GM12801 (cell line): ENCODE results near the gene RAET1G.

Experiments used
- CTCF ChIP-seq: IDR thresholded peaks from one replicate; pipeline ENCODE4 v1.5.1; 2011; ENCODE audit warnings: control low read depth; ENCODE audit not compliant: insufficient read length; ENCODE audit errors: extremely low read depth

The RAET1G gene

GRCh38 chr6:149922642-149923326 lies at the start of gene RAET1G:
RAET1G (minus strand) TSS chr6:149923121; CDS start chr6:149923010, 111 bp downstream.
- TF ChIP-seq CTCF: no peak

- TF ChIP-seq CTCF: no peak
Measured at GRCh38 chr6:149969635-149970034, 46.7 kb upstream of the RAET1G start.

- TF ChIP-seq CTCF: no peak
Measured at GRCh38 chr6:149967591-149967990, 44.7 kb upstream of the RAET1G start.

GRCh38 chr6:149965194-149966020 lies 42.5 kb upstream of the RAET1G start:
- TF ChIP-seq CTCF: no peak

GRCh38 chr6:149964308-149965193 lies 41.6 kb upstream of the RAET1G start:
- no peak for TF ChIP-seq CTCF

GRCh38 chr6:149963462-149964307 lies 40.8 kb upstream of the RAET1G start, which contains the start of gene ULBP1:
ULBP1 (plus strand) TSS chr6:149963943; CDS start chr6:149964050, 107 bp downstream.
- no peak for TF ChIP-seq CTCF
